ENCODE data around the gene WDR48.

Gene WDR48

DNA sequence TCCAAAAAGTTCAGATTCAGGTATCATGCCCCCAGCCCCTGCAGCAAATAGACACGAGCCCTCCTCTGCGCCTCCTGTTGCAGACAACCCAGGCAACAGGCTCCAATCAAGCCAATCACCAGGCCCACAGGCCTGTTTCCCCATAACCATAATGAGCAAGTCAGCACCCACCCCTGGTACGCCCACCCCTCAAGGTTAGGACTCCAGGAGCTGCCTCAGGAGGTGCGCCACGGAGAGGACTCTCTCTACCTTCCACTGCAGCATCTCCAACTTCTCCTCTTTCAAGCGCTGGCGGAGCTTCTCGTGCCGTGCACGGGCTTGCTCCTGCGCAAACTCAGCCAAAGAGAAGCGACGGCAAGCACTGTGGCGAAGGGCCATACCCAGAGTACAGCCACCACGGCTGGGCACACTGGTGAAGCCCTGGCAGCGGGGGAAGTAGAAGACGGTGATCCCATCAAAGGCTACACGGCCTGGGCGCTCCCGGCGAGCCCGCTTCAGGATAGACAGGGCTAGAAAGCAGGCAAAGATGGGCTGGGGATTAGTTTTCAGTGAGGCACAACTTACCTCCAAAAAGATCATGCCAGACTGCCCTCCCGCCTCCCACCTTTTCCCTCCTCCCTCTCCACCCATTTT is 93.0 kb downstream of the WDR48 start:
- TF ChIP-seq, protein P1, sequence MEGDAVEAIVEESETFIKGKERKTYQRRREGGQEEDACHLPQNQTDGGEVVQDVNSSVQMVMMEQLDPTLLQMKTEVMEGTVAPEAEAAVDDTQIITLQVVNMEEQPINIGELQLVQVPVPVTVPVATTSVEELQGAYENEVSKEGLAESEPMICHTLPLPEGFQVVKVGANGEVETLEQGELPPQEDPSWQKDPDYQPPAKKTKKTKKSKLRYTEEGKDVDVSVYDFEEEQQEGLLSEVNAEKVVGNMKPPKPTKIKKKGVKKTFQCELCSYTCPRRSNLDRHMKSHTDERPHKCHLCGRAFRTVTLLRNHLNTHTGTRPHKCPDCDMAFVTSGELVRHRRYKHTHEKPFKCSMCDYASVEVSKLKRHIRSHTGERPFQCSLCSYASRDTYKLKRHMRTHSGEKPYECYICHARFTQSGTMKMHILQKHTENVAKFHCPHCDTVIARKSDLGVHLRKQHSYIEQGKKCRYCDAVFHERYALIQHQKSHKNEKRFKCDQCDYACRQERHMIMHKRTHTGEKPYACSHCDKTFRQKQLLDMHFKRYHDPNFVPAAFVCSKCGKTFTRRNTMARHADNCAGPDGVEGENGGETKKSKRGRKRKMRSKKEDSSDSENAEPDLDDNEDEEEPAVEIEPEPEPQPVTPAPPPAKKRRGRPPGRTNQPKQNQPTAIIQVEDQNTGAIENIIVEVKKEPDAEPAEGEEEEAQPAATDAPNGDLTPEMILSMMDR (IDR thresholded peaks at IDR 0.05; ENCODE audit: low read depth, low read length), result no peak
- DNase-seq (ENCODE audit: extremely low read depth, low read depth), result no peak

DNA sequence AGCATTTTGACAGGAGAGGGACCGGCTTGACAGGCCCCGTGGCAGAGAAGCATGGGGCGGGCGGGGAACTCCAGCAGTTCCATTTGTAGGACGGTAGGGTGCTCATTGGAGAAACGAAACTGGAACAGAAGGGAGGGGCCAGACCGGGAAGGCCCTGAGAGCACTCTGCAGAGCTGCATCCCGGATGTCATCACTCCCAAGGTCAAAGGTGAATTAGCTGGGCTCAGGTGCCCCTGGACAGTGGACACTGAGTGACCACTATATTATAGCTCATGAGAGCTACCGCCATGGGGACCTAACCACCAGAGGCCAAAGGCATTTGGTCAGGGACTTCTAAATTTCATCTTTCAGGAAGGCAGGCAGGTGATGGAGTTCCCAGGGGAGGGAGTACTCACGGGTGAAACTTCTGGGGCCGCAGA is 94.3 kb downstream of the WDR48 start:
- no peak for DNase-seq (ENCODE audit: extremely low read depth, low read depth)
- TF ChIP-seq, protein P1 (IDR thresholded peaks at IDR 0.05; ENCODE audit: low read depth, low read length), result no peak; the same call in none of the 2 replicates

Measured in AG09319 (cell line).